ENCODE results near the gene BPIFB2. TPM values are rescaled to one million over a fixed set of nuclear protein-coding genes. Genes with fewer than 3 reads are reported as not detected.
"Not testable (repeated sequence)": the region's sequence is repeated elsewhere in the genome, so short reads cannot be mapped to it uniquely, and the experiment has no call there.

The BPIFB2 gene
- not detected for total RNA-seq

- ChIA-PET POLR2A (no interaction called here), CTCF (interaction anchor here (1.1 kb wide), 1 partner anchor 8 kb away, joined by 3 read pairs; no protein-coding TSS in a partner anchor)
These were observed at the start of gene BPIFB2 for GRCh38 chr20:33007376-33008335. Gene BPIFB2, plus strand, starts transcription at chr20:33007704. Its CDS starts 871 bp downstream, at chr20:33008575.

GRCh38 chr20:32958574-32958973, 48.9 kb upstream of the BPIFB2 start:
- POLR2A ChIA-PET: no interaction called here
- CTCF ChIA-PET: no interaction called here

GRCh38 chr20:32959351-32960221, 47.9 kb upstream of the BPIFB2 start:
- POLR2A ChIA-PET: no interaction called here

GRCh38 chr20:32960222-32960518, 47.3 kb upstream of the BPIFB2 start:
- POLR2A ChIA-PET: no interaction called here
- CTCF ChIA-PET: no interaction called here

More at GRCh38 chr20:32959351-32960221, 47.9 kb upstream of the BPIFB2 start:
- CTCF ChIA-PET: no interaction called here

- POLR2A ChIA-PET: no interaction called here
- CTCF ChIA-PET: no interaction called here
These were observed 46.4 kb upstream of the BPIFB2 start for GRCh38 chr20:32960849-32961731.

- POLR2A ChIA-PET: no interaction called here
- CTCF ChIA-PET: interaction anchor here (0.9 kb wide), 1 partner anchor 11 kb away, joined by 3 read pairs; no protein-coding TSS in a partner anchor
These were observed 45.5 kb upstream of the BPIFB2 start for GRCh38 chr20:32962053-32962452.

GRCh38 chr20:32962646-32963045, 44.9 kb upstream of the BPIFB2 start:
- POLR2A ChIA-PET: not testable (repeated sequence)
- CTCF ChIA-PET: interaction anchor here (0.9 kb wide), 1 partner anchor 12 kb away, joined by 3 read pairs; no protein-coding TSS in a partner anchor

GRCh38 chr20:32963176-32963575, 44.3 kb upstream of the BPIFB2 start:
- CTCF ChIA-PET: no interaction called here
- POLR2A ChIA-PET: no interaction called here

- ChIA-PET POLR2A (no interaction called here), CTCF (no interaction called here)
These were observed 42.9 kb upstream of the BPIFB2 start for GRCh38 chr20:32964575-32964974.

GRCh38 chr20:32965115-32965514, 42.4 kb upstream of the BPIFB2 start:
- CTCF ChIA-PET: no interaction called here
- POLR2A ChIA-PET: no interaction called here

GRCh38 chr20:32965581-32966373, 41.7 kb upstream of the BPIFB2 start:
- POLR2A ChIA-PET: no interaction called here
- CTCF ChIA-PET: interaction anchor here (0.9 to 2.2 kb wide), 2 partner anchors 39 to 60 kb away, joined by 3 to 5 read pairs; no protein-coding TSS in a partner anchor

- ChIA-PET CTCF (interaction anchor here (0.9 to 2.2 kb wide), 3 partner anchors 39 to 146 kb away, joined by 3 to 5 read pairs (median 3); no protein-coding TSS in a partner anchor), POLR2A (no interaction called here)
These were observed 41.1 kb upstream of the BPIFB2 start for GRCh38 chr20:32966382-32966781.

- ChIA-PET CTCF (interaction anchor here (1.0 to 2.2 kb wide), 3 partner anchors 10 to 146 kb away, joined by 3 to 5 read pairs (median 3); no protein-coding TSS in a partner anchor), POLR2A (interaction anchor here (0.8 kb wide), 1 partner anchor 700 kb away, joined by 3 read pairs; no protein-coding TSS in a partner anchor)
These were observed 40.4 kb upstream of the BPIFB2 start for GRCh38 chr20:32966881-32967781.

GRCh38 chr20:32967961-32968457, 39.5 kb upstream of the BPIFB2 start:
- CTCF ChIA-PET: interaction anchor here (1.0 to 2.2 kb wide), 2 partner anchors 9 to 37 kb away, joined by 3 to 5 read pairs; no protein-coding TSS in a partner anchor
- POLR2A ChIA-PET: interaction anchor here (0.8 to 0.9 kb wide), 2 partner anchors 148 to 699 kb away, joined by 3 to 4 read pairs; no protein-coding TSS in a partner anchor

- POLR2A ChIA-PET: interaction anchor here (0.6 to 0.9 kb wide), 3 partner anchors 148 to 1707 kb away, joined by 3 to 13 read pairs (median 4); no protein-coding TSS in a partner anchor
- CTCF ChIA-PET: no interaction called here
These were observed 38.8 kb upstream of the BPIFB2 start for GRCh38 chr20:32968478-32969241.

GRCh38 chr20:32969356-32970114, 38.0 kb upstream of the BPIFB2 start:
- ChIA-PET POLR2A (no interaction called here), CTCF (no interaction called here)
